Mucosa of descending colon (tissue), 3 donors: Measurements from ENCODE around the gene OCA2. TPM values are rescaled to one million over a fixed set of nuclear protein-coding genes. Genes with fewer than 3 reads are reported as not detected.

Experiments
- ATAC-seq: fragments of 200-7000 bp; cut with Tn5 transposase; one replicate; pipeline ENCODE4 v1.9.1; 2020; ENCODE audit warnings: mild to moderate bottlenecking, moderate library complexity
- DNase-seq, 3 donors: peaks; one replicate each; pipeline ENCODE4 v3.0.0-alpha.2; 2020
- H3K36me3 ChIP-seq: fragments of 200-600 bp; one replicate; pipeline ENCODE4 v1.8.0; 2021; ENCODE audit warnings: low read depth, mild to moderate bottlenecking
- H3K4me1 ChIP-seq: fragments of 200-600 bp; one replicate; pipeline ENCODE4 v1.8.0; 2021; ENCODE audit warnings: low read depth, mild to moderate bottlenecking
- H3K4me3 ChIP-seq: fragments of 200-600 bp; one replicate; pipeline ENCODE4 v1.8.0; 2021; ENCODE audit warnings: mild to moderate bottlenecking
- H3K9me3 ChIP-seq: fragments of 200-600 bp; one replicate; pipeline ENCODE4 v1.8.0; 2021; ENCODE audit warnings: mild to moderate bottlenecking
- CTCF ChIP-seq: fragments of 200-600 bp; IDR thresholded peaks from one replicate; pipeline ENCODE4 v1.8.0; 2022; ENCODE audit warnings: antibody characterized with exemption, mild to moderate bottlenecking
- intact Hi-C, 2 donors: fragments of 100-400 bp; cut with DNase I in 1 of 2; cut with micrococcal nuclease in 1 of 2; formaldehyde crosslinking; loops; one replicate each; pipeline versions ENCODE4 v1.11.0 to v1.11.1; 2022; cut with DNase I, micrococcal nuclease
- total RNA-seq, 3 donors: library from RNA; stranded (reverse); fragmentation: NEBNext Ultra II Directional in 2 of 3; extraction: Animal tissue kit (Norgen Biotek cat#: 25700) in 2 of 3; gene quantifications; one replicate each; pipeline versions ENCODE4 v1.2.1 to v1.2.4, GENCODE V29; 2021 to 2023
- donor health status: DM: no; HTN: no; CAD: no; lungs with moderate emphysema.
- donor health status: DM: no; HTN: no; CAD: no.
- donor health status: DM: no; HTN: yes; CAD: no.

The OCA2 gene
- total RNA-seq, 3 donors from 2014 or later: 0.22 to 0.32 TPM; not detected in 1

- DNase-seq (no peak), ATAC-seq (no peak)
- H3K36me3 ChIP-seq: no peaks in the 10 kb centered on the region
- no peak for TF ChIP-seq CTCF
- peaks cover 54% of the 10 kb centered on the region for H3K9me3 ChIP-seq
- no peaks in the 10 kb centered on the region for H3K4me1 ChIP-seq
- intact Hi-C loops: no loop called here
- no peak overlapping the region for H3K4me3 ChIP-seq
These were observed 163.8 kb downstream of the OCA2 start for GRCh38 chr15:27935328-27935727.

GRCh38 chr15:27934782-27935181, 164.3 kb downstream of the OCA2 start:
- Histone ChIP-seq H3K9me3 (peaks cover 58% of the 10 kb centered on the region), H3K36me3 (no peaks in the 10 kb centered on the region), H3K4me1 (no peaks in the 10 kb centered on the region), H3K4me3 (no peak overlapping the region)
- intact Hi-C loops: no loop called here
- DNase-seq (no peak), ATAC-seq (no peak)
- no peak for TF ChIP-seq CTCF

- Histone ChIP-seq H3K9me3 (peaks cover 52% of the 10 kb centered on the region), H3K4me3 (no peak overlapping the region), H3K36me3 (no peaks in the 10 kb centered on the region), H3K4me1 (no peaks in the 10 kb centered on the region)
- ATAC-seq (no peak), DNase-seq (no peak)
- intact Hi-C loops: no loop called here
- no peak for TF ChIP-seq CTCF
These were observed 165.6 kb downstream of the OCA2 start for GRCh38 chr15:27933562-27933961.

- DNase-seq: no peak
- H3K4me3 ChIP-seq: no peak overlapping the region
- peaks cover 44% of the 10 kb centered on the region for H3K9me3 ChIP-seq
- no peak for ATAC-seq
- intact Hi-C loops: no loop called here
- H3K4me1 ChIP-seq: no peaks in the 10 kb centered on the region
- no peak for TF ChIP-seq CTCF
- H3K36me3 ChIP-seq: no peaks in the 10 kb centered on the region
These were observed 166.5 kb downstream of the OCA2 start for GRCh38 chr15:27932600-27932999.

- ATAC-seq: no peak
- H3K4me1 ChIP-seq: no peaks in the 10 kb centered on the region
- no peaks in the 10 kb centered on the region for H3K36me3 ChIP-seq
- DNase-seq: no peak
- H3K4me3 ChIP-seq: no peak overlapping the region
- H3K9me3 ChIP-seq: peaks cover 36% of the 10 kb centered on the region
- no peak for TF ChIP-seq CTCF
- intact Hi-C loops: no loop called here
These were observed 170.7 kb downstream of the OCA2 start for GRCh38 chr15:27928386-27928785.

- no peak overlapping the region for H3K4me3 ChIP-seq
- no peak for DNase-seq
- intact Hi-C loops: no loop called here
- no peaks in the 10 kb centered on the region for H3K36me3 ChIP-seq
- no peak for ATAC-seq
- H3K4me1 ChIP-seq: no peaks in the 10 kb centered on the region
- H3K9me3 ChIP-seq: peaks cover 40% of the 10 kb centered on the region
- no peak for TF ChIP-seq CTCF
These were observed 186.8 kb downstream of the OCA2 start for GRCh38 chr15:27912283-27912682.
